Fibroblast of skin of back (primary cell): ENCODE results near the gene AIG1.

Source experiments
- DNase-seq: peaks from one replicate; pipeline ENCODE4 v3.0.0-alpha.2; 2013

Gene AIG1

DNA sequence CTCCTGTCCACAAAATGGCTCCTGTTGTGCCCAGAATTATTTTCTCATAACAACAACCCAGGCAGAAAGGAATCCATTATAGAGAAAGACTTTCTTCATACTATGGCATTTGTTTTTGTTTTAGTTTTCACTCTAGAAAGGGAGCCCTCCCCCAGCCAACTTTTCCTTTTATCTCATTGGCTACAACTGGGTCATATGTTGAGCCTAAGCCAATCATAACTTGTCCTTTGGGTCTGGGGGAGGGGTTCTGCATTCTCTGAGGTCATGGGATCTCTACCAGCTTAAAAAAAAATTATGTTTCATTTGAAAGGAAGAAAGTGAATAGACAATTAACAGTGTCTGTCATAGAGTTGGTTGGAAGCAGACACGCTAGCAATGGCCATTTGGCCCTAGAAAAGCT, 177.6 kb downstream of the AIG1 start:
- DNase-seq: no peak

- DNase-seq: no peak
These were observed 180.4 kb downstream of the AIG1 start for GRCh38 chr6:143241111-143241510.

DNA sequence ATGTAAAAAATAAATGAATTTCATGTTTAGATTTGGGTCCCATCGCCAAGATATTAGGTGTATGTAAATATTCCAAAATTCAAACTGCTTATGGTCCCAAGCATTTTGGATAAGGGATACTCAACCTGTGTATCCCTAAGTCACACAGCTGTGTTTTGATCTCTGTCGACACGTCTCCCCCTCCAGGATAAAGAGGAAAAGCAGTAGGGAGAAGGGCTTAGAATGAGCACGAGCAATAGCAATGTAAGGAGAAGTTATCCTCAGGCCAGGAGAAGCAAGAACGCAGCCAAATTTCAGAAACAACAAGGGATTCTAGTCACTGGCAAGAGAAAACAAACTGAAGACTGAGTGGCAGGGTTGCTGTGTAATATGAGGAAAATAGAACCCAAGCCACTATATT, 181.2 kb downstream of the AIG1 start:
- DNase-seq: no peak

DNA sequence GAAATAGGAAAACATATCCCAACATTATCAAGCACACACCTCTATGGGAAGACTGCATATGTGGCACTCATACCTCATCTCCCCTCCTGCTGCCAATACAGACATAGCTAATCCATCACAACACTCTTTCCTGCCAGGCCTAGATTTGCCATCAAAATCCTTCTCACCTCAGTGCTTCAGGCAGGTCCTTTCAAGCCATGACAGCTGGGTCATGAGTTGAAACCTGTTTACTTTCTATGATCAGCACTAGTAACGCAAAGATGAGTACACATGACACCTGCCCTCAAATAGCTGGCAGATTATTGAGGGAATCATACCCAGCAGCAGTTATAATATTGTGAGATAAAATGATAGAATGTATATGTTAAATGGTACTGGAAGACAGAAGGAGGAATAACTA, 183.1 kb downstream of the AIG1 start:
- DNase-seq: no peak

DNA sequence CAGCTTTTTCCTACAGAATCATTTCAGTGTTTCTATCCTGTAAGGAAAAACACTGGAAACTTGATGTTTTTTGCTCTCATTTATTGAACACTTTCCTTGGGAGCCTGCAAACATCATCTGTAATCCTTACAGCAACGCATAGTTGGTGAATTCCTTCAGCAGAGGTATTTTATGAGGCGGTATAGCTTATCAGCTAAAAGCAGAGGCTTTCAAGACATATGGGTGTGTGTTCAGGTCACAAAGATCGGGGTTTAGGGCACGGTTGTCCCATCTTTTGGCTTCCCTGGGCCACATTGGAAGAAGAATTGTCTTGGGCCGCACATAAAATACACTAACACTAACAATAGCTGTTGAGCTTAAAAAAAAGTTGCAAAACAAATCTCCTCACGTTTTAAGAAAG, 185.0 kb downstream of the AIG1 start:
- DNase-seq: no peak

DNA sequence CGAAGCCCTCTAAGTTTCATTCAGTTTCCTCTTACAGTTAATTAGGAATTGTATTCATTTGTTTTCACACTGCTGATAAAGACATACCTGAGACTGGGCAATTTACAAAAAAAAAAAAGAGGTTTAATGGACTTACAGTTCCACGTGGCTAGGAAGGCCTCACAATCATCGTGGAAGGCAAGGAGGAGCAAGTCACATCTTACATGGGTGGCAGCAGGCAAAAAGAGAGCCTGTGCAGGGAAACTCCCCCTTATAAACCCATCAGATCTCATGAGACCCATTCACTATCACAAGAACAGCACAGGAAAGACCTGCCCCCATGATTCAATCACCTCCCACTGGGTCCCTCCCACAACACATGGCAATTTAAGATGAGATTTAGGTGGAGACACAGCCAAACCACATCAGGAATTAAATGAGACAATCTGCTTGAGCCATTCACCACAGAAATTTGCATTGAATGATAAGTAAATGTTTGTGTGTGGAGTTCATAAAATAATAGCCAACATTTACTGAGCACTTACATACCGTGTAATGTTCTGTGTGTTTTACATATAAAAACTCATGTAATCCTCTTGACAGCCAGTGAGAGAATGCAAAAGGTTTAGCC, 185.6 kb downstream of the AIG1 start:
- peak; percentile 12 for DNase-seq

DNA sequence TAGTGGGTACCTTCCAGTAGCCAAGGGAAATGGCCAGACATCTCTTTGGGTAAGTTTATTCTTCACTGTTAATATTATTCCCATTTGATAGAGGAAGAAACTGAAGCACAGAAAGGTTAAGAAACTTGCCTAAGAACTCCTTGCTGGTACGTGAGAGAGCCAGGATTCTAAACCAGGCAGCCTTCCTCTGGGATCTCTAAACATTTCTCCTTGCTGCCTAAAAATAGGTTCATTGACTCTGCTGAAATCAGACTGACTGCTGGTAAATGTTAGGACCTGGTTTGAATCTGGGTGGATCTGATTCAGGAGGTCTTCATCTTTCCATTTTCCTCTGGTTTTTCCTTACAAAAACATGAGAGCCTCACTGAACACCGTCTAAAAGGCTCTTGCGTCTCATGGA, 186.9 kb downstream of the AIG1 start:
- DNase-seq: no peak

DNA sequence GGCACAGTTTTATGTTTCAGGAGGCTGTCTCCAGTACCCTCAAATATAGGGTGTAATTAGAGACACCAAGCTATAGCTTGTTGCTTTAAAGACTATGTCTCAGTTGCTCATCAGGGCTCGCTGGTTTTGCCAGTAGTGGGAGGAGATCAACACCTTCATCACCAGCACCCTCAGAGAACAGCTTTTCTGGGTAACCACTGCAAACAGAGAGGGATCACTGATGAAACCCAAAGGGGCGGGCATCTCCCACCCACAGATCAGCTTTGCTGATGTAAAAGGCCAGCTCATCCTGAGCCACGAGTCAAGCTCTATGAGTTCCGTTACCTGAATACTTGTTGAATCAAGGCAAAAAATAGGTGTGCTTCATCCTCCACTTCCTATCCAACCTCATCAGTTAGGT, 187.7 kb downstream of the AIG1 start:
- DNase-seq: no peak

DNA sequence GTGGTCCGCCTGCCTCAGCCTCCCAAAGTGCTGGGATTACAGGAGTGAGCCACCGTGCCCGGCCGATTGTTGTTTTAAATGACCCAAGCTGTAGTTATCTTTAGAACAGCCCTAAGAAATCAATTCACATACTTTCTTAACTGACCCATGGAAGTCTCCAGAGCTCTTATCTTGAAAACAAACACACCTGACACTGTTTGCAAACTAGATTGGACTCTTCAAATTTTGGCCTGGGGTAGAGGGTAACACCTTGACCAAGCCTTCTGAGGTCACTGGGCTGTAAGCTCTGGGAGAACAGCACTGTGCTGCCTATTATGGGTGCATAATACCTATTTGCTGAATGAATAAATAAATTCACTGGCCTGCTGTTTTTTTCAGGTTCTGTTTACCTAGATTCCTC, 190.6 kb downstream of the AIG1 start:
- no peak for DNase-seq

DNA sequence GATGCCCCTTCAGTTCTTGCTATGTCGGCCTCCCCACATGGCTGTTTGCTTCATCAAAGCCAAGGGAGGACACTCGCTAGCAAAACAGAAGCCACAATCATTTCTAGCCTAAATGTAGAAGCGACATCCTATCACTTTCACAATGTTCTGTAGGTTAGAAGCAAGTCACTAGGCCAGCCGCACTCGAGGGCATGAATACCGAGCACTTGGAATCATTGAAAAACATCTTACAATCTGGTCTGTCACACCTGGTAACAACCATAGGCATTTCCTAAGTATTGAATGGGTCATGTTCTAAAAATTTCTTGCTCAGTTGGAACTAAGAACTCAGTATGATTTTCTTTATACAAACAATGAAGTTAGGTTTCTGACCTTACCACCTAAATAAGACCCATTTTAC, 192.3 kb downstream of the AIG1 start:
- DNase-seq: no peak

DNA sequence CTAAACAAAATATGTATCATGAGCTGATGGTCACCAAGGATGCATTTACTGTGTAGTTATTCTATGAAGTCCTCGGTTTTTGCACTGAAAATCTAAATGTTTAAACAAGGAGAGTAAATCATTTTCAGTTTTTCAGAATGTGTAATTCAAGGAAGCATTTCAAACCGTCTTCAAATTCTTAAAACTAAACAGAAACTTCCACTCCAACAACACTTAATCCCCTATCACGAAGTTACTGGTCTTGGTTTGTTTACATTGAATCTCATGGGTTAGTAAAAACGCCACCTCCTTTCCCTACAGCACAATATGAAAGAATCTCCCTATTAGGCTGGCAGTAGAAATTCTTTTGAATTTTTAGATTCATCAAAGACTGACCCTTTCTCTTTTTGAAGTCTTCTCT, 192.9 kb downstream of the AIG1 start:
- DNase-seq: no peak

DNA sequence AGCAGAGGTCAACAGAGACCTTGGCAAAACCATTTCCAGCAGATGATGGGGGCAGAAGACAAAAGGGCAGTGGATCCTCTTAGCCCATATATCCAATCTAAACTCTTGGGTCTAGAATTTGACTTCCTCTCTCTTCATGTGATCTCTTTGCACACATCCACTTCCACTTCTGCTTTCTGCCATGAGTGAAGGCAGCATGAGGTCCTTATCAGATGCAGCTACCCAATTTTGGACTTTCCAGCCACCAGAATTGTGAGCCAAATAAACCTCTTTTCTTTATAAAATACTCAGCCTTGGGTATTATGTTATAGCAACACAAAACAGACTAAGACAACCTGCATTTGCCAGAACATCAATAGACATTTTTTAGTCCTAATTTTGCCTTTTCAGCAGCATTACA, 198.3 kb downstream of the AIG1 start:
- no peak for DNase-seq

- DNase-seq: peak; percentile 78
These were observed 200.2 kb downstream of the AIG1 start for GRCh38 chr6:143260857-143261256.

DNA sequence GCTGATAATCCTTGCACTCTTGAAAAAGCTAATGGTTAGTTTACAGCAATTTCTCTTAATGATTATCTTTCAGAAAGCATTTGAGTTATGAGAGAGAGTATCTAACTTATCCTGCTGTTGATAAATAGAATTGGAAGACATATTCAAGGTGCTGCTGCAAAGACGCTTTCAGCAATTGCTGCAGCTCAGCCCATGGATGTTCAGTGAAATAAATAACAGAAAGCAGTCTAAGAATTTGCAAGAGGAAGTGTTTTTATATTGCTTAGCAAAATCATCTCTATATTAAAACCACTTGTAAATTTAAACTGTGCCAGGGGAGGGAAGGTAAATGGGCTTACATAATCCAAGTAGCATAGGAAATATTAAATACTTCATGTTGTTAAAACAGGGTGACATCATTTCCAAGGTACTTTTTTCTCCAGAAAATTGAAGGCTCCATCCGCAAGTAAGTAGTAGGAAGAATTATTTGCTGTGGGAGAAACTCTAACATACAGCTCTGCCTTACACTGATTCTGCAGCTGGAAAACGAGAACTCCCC, 201.3 kb downstream of the AIG1 start:
- DNase-seq: no peak

DNA sequence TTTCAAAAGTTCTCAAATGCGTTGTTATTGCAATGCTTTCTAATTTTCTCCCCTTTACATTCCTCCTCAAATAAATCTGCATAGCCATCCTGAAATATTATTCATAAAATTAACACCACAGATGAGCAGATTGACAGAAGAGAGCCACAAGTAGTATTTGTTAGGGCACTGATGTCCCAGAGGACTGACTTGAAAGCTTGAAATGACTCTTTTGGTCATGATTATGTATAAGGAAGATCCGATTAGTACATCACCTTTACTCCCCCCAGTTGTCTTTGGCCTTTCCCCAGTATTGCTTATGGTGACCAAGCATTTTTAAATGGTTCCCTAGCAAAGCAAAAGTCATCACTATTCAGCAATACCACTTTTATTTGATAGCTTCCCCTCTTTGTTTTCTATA, 202.2 kb downstream of the AIG1 start:
- no peak for DNase-seq

DNA sequence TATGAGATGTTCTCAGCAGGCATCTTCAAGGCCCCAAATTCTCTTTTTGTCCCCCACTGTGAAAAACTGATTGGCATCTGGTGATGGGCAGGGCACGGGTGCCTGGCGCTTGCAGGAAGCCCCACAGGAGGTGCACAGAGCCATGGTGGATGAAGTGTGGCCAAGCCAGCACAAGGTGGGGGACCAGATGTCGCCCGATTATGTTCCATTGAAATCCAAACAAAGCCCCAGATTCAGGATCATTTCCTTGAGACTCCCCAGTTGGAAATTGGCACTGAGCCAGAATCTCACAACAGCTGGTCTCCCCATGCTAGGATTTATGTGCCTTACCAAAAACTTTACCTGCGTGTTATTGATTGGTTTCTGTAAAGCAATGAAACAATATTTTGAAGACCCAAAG, 203.7 kb downstream of the AIG1 start:
- DNase-seq: no peak

DNA sequence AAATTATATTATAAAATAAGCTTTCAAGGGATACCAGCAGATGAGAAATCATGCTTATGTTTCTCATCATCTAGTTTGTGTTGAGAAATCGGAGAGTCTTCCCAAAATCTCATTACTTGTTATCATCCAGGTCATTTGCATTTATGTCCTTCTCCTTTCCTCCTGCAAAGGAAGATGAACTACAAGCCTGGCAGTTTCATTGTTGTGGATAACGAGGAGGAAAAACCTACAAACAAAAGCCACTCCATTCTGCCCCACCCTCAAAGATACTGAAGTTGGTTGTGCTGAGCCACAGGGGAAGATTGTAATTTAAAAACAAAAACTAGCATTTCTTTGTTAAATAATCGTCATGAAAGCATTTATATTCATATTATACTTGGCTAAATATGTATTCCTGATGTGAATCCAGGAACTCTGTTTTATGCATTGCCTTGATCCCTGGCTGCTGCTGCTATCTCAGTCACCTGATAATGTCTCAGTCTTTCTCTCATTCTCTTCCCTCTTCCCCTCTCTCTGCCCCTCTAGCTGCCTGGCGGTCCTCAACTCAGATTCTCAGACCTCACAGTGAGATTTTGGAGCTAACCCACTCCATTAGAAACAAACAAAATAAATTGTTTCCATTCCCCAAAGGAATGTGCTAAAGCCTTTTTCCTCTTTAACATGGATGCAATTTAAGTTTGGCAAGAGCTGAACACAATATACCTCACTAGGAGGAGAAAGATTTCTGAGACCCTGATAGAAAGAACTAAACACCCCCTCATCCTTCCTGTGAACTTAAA, 204.5 kb downstream of the AIG1 start:
- no peak for DNase-seq

DNA sequence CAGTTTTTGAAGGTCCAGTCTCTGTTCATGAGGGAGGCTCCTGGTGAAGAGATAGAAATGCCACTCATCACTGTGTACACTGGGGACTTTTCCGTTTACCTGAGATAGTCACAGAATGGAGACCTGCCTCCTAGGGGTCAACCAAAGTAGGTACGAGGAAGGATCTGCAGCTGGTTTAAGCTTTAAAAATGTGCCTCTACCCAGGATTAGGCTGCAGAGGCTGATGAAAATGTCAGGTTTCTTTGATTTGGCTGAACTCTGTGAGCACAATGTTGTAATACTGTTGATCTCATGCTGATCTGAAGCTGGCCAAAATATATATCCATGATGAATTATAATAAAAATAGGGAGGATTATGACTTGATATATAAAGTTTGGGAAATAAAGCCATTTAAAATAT, 207.1 kb downstream of the AIG1 start:
- DNase-seq: no peak

DNA sequence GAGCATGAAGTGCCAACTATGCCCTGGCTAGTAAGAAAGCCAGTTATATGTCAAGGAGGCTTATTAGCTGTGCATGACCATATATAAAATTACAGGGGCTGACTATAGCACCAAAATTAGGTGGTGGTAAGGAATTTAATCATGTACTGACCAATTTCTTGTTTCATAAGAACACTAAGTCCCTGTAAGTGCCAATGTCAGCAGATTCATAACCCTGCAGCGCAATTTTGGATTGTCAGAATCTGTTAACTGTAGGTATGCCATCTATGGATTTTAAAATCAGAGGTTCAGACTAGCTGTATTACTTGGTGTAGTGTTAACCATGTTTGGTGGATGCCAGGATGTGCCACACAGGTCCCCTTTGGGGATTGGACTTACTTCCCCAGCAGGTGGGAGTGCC, 207.8 kb downstream of the AIG1 start:
- no peak for DNase-seq

DNA sequence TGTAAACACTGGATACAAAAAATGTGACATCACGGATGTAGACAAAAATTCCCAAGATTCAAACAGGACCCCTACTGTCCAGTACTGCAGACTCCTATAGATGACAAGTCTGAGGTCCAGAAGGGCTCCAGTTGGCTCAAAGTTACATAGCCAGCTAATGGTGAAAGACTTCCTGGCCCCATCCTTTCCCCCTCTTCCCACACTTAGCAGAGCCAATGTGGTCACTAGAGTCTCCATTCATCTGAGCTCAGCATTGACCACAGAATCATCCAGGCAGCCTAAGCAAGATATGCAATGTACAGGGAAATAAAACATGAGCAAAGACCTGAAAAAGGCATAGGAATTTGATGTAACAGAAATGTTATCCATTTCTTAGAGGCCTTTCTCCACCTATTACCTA, 209.3 kb downstream of the AIG1 start:
- peak; percentile 27 for DNase-seq

DNA sequence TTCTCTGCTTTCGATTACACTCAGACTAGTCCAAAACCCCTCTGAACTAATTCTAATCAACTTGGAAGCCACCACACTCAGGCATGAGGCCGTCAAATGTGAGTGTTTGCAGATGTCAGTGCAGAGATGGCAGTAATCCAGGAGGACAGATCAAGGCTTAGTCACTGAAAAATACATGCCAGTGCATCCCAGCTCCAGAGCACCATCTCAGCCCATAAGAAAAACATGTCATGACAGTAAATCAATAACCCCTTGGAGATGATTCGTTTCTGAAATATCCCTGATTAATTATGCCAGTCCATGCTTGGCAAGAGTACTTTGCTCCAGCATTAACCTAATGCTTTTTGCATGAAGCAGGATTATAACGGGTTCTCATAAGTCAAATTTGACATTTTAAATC, 210.3 kb downstream of the AIG1 start:
- peak; percentile 81 for DNase-seq

DNA sequence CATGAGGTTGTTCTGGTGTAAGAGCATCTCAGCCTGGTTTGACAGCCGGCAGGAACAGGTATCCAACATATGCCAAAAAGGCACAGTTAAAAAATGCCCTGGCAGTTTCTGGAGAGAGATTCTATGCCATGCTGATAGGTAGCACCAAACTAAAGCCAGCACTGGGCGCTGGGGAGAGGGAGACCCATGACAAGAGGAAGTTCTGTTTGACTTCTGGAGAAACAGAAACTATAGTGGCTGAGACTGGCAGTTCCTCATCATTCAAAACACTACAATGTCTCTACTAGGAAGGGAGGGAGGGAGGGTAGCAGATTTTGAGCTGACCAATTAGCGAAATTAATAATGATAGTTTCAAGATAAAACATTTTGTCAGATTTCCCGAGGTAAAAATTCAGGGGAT, 215.7 kb downstream of the AIG1 start:
- DNase-seq: no peak

- DNase-seq: peak; percentile 27
These were observed 218.7 kb downstream of the AIG1 start for GRCh38 chr6:143279385-143279784.

GRCh38 chr6:143283887-143284645, 223.4 kb downstream of the AIG1 start:
- peak; percentile 62 for DNase-seq
